Activated T-cell treated with anti-CD3 and anti-CD28 coated beads, Interleukin-2, amount 50 U/mL, for 1 hour (primary cell): ENCODE results near the gene LRIG2.
"Not testable (repeated sequence)": the region's sequence is repeated elsewhere in the genome, so short reads cannot be mapped to it uniquely, and the experiment has no call there.

Source experiments
- DNase-seq: peaks from one replicate; pipeline ENCODE4 v3.0.0-alpha.2; 2020

Gene LRIG2, protein sequence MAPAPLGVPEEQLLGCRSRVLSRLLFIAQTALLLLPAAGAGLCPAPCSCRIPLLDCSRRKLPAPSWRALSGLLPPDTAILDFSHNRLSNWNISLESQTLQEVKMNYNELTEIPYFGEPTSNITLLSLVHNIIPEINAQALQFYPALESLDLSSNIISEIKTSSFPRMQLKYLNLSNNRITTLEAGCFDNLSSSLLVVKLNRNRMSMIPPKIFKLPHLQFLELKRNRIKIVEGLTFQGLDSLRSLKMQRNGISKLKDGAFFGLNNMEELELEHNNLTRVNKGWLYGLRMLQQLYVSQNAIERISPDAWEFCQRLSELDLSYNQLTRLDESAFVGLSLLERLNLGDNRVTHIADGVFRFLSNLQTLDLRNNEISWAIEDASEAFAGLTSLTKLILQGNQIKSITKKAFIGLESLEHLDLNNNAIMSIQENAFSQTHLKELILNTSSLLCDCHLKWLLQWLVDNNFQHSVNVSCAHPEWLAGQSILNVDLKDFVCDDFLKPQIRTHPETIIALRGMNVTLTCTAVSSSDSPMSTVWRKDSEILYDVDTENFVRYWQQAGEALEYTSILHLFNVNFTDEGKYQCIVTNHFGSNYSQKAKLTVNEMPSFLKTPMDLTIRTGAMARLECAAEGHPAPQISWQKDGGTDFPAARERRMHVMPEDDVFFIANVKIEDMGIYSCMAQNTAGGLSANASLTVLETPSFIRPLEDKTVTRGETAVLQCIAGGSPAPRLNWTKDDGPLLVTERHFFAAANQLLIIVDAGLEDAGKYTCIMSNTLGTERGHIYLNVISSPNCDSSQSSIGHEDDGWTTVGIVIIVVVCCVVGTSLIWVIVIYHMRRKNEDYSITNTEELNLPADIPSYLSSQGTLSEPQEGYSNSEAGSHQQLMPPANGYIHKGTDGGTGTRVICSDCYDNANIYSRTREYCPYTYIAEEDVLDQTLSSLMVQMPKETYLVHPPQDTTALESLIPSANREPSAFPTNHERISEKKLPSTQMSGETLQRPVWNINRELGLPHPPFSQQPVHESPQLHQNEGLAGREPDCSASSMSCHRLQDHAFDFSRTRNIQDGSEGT

DNA sequence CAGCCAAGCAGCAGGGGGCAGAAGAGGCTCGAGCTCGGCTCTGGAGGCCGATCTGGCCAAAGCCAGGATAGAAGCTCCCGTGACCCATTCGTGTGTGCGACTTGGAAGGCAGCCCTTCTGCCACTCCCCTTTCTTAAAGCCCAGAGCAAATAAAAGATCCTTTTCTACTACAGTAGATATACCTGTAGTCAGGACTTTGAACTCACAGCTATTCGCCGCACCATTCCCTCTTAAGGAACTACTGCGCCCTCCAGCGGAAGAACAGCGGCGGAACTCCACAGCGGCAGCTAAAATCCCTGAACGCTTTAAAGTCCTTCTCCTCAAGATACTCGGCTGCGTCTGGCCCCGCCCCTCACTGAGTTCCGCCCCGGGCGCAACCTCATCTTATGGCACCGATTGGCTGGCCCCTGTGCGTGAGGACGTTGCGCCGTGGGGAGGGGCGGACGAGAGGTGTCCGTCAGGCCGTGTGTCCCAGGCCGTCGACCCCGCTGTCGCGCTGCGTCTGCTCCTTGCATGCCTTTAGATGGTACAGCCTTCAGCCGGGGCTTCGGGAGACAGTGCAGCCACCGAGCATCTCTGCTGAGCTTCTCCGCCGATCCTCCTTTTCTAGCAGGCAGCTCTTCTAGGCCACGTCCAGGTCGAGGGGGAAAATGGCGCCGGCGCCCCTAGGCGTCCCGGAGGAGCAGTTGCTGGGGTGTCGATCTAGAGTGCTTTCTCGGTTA, at the start of gene LRIG2:
TSS of gene LRIG2 (plus strand) at position 442 of the 722 bp plus-strand sequence. CDS start at position 651, 209 bp downstream.
- DNase-seq, result peak; percentile 97

DNA sequence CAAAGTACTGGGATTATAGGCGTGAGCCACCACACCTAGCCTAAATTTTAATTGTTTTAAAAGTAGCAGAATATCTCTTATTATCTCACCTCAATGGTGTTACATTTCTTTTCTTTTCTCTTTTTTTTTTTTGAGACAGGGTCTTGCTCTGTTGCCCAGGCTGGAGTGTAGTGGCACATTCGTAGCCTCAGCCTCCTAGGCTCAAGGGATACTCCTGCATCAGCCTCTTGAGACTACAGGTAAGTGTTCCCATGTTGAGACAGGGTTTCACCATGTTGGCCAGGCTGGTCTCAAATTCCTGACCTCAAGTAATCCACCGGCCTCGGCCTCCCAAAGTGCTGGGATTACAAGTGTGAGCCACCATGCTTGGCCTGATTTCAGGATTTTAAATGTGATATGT, 49.7 kb upstream of the LRIG2 start:
- DNase-seq, result not testable (repeated sequence)

DNA sequence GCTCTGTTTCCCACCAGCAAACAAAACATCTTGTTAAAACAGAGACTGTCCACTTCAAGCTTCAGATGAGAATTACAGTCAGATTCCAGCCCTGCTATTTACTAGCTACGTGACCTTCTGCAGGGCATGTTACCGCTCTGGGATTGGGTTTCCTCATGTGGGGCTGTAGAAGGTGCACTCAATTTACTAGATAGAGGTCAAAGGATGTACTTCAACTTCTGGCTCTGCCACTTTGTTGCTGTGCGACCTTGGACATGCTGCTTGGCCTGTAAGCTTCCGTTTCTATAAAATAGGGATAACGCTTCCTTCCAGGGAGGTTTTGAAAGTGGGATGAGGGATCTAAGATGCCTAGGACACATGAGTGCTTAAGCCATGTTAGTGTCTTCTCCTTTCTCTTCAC, 46.0 kb upstream of the LRIG2 start:
- no peak for DNase-seq

DNA sequence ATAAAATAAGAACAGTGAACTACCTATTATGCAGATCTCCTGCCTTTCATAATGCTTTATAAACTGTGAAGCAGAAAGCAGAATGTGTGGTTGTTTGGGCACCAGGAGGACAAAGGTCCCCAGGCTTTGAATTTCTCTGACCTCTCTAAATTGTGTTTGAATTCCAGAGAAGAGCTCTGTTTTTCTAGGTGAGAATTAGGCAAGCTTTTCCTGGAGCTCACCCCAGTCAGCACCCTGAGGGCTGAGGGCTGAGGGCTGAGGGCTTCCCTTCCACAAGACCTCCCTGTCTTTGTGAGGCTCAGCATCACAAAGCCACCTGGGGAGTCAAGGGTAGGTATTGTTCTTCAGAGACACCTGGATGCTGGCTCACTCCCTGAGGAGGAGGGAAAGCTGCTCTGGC, 45.5 kb upstream of the LRIG2 start:
- DNase-seq, result no peak

DNA sequence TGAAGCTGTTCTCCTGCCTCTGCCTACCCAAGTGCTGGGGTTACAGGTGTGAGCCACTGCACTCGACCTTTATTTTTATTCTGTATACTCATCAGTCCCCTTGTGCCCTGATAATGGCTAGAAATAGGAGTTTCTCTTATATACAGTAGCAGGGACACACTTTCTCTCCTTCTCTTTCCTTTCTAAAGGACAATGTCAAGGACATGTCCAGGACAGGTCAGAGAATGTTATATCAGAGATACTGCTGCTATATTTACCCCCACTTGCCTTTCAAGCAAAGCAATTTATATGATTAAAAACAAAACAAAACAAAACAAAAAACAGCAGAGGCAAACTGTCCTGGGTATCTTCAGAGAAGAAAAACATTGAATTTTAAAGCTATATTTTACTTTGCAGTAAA, 43.2 kb upstream of the LRIG2 start:
- DNase-seq, result no peak

DNA sequence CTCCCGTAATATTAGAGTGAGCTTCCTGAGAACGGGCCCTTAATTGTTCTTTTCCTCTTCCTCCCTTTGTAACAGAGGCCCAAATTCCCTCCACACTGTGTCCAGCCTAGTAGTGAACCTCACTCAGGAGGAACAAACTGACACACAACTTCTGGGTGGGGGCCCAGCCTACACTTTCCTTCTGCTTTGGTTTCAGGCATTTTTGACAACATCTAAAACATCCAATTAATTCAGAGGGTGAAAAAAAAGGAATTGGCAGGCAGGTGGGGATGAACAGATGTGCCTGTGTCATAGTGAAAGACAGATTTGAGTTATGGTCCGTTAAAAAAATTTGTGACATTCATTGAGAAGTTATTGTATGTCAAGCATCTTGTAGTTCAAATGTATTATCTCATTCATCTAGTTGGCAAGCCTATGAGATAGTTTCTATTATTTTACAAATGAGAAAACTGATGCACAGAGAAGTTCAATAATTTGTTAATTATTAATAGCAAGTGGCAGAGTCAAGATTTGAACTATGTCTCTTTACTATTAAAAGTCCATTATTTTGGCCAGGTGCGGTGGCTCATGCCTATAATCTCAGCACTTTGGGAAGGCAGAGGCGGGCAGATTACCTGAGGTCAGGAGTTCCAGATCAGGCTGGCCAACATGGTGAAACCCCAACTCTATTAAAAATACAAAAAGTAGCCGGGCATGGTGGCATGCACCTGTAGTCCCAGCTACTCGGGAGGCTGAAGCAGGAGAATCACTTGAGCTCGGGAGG, 41.6 kb upstream of the LRIG2 start:
- DNase-seq, result no peak

DNA sequence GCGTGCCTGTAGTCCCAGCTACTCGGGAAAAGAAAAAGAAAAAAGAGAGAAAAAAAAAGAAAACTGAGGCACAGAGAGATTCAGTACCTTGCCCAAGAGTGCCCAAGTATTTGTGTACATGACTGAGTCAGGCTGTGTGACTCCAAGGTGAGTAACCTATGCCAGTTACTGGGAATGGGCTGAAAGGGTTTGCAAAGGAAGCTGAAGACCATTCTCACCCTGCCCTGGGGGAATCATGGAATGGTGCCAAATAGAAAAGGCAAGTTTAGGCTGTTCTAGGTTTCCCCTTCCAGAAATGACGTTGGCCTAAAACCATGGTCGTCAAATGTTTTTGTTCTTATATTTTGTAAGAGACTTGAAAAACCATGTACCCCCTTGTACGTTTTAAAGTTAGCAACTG, 37.9 kb upstream of the LRIG2 start:
- DNase-seq, result no peak

DNA sequence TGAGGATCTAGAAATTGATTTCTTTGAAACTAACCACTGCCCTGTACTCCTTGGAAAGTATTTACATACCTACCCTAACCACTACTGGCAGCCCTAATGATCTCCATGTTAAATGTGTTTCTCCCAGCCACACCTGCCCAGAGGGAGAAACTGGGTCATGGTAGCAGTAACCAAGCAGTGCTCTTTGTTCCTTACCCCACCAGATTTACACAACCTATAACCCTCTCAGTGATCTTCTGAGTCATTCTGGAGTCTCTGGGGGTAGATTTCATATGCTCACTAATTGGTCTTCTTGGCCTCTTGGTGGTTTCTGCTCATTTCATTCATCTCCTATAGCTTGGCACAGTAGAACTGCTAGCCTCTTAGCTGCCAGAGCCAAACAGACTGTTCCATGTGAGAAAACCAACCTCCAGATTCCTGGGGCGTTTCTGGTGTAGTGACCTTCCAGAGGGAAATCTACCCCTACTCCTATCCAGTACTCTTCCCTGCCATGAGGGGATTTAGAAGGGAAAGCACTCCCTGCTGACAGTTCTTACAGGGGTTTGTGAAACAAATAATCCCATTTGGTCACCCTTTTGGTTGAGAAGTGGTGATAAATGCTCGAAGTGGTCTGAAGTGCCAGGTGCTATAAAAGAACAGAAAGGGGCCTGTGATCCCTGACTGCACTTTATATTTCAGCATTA, 36.2 kb upstream of the LRIG2 start:
- no peak for DNase-seq

DNA sequence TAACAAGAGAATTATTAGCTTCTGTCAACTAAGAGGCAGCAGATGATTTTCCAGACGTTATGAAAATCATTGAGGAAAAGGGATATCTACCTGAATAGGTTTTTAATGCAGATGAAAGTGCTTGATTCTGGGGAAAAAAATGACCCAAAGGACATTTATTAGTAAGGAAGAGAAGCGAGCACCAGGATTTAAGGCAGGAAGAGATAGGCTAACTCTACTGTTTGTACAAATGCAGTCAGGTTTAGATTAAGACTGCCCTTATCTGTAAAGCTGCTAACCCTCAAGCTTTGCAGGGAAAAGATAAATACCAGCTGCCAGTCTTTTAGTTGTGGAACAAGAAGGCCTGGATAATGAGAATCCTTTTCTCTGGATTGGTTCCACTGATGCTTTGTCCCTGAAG, 33.0 kb upstream of the LRIG2 start:
- DNase-seq, result no peak

DNA sequence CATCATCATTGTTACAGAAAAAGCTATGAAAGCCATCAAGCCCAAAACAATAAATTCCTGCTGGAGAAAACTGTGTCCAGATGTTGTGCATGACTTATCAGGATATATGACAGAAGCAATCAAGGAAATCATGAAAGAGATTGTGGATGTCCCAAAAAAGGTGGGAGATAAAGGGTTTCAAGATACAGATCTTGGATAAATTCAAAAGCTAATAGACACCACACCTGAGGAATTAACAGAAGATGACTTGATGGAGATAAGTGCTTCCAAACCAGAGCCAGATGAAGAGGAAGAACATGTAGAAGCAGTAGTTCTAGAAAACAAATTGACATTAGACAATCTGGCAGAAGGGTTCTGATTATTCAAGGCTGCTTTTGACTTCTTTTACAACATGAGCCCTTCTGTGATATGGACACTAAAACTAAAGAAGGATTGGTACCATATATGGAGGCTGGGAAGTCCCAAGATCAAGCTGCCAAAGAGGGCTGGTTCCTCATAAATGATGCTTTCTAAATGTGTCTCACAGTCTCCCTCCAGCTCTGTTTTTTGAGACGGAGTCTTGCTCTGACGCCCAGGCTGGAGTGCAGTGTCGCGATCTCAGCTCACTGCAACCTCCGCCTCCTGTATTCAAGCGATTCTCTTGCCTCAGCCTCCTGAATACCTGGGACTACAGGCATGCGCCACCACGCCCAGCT, 32.1 kb upstream of the LRIG2 start:
- no peak for DNase-seq

DNA sequence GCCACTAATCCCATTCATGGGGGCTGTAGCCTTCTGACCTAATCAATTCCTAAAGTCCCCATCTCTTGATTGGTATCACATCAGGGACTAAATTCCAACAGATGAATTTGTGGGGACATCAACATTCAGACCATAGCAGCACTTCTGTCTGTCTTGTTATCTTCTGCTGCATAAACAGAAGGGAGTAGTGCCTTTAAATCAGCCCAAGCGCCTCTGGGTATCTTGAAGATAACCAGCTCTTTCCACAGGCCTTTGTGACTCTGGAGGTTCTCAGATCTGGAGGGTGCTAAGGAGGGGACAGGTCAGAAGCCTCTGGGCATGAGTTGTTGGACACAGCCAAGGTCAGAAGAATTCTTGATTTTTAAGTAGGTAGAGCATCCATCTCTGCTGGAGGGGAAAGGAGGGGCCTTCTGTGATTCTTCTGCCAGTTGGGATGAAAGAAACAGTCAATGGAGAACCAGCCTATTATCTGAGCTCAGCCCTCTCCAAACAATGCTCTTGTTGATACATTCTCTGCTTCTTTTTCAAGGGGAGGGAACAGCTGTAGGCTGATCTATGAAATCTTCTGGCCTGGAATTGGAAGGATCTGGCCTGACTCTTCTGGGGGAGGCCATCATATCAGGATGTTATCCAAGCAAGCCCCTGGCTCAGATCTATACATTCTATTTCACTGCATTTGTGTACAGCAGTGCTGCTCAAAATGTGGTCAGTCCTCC, 31.3 kb upstream of the LRIG2 start:
- no peak for DNase-seq

DNA sequence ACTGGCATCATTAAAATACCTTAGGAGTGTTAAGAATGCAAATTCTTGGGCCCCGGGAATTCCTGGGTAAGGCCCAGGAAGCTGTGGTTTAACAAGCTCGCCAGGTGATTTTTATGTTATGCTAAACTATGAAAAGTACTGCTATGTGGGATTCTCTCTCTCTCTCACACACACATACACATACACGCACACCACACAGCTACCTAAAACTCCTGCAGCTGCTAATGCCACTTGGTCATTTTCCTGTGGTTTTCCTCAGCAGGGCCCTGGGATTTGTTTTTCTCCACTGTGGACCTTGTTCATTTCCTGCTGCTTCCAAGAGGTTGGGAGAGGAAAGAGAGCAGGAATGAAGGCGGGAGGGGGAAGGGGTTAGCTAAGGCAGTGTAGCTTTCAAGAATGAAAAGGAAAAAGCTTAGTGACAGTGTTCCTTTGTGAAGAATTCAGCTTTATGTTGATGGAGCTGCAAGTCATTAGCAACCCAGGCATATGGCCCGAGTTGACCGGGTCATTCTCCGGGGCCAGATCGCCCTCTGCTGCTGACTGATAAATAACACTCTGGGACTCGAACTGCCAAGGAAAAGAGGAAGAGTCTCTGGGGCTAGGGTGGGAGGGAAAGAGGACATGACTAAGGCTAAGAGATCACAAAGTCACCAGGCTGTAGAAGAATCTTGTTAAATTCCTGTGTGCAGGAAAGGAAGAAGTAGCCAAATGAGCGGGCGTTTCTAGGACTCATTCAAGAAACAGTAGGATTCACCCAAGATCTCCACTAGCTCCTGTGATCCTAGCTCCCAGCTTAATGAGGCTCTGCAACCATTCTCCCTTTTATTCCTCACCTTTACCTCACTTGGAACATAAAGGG, 30.5 kb upstream of the LRIG2 start:
- DNase-seq, result no peak

DNA sequence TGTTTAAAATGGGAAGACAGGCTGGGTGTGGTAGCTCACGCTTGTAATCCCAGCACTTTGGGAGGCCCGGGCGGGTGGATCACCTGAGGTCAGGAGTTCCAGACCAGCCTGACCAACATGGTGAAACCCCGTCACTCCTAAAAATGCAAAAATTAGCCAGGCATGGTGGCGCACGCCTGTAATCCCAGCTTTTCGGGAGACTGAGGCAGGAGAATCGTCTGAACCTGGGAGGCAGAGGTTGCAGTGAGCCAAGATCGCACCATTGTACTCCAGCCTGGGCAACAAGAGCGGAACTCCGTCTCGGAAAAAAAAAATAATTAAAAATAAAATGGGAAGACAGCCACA, 29.9 kb upstream of the LRIG2 start:
- not testable (repeated sequence) for DNase-seq

DNA sequence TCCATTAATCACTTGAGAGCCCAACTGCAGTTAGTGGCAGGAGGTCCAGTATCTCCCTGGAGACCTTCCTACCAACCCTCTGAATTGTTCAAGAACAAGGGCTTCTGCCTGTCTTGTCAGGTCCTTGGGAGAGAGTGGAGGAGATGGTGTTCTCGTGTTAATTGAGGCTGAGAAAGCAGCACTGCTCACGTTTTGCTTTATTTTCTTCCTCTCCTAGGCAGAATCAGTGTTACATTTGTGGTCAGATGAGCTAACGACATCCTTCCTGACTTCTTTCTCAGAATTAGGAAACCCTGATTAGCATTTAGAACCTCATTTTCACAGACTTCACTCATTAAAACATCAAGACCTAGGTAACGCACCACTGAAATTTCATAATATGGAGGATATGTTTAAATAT, 26.4 kb upstream of the LRIG2 start:
- DNase-seq, result no peak

DNA sequence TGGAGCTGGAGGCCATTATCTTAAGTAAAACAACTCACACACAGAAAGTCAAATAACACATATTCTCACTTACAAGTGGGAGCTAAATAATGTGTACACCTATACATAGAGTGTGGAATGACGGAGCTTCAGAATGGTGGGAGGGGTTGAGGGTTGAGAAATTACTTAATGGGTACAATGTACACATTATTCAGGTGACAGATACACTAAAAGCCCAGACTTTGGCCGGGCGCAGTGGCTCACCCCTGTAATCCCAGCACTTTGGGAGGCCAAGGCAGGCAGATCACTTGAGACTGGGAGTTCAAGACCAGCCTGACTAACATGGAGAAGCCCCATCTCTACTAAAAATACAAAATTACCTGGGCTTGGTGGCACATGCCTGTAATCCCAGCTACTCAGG, 24.9 kb upstream of the LRIG2 start:
- no peak for DNase-seq

DNA sequence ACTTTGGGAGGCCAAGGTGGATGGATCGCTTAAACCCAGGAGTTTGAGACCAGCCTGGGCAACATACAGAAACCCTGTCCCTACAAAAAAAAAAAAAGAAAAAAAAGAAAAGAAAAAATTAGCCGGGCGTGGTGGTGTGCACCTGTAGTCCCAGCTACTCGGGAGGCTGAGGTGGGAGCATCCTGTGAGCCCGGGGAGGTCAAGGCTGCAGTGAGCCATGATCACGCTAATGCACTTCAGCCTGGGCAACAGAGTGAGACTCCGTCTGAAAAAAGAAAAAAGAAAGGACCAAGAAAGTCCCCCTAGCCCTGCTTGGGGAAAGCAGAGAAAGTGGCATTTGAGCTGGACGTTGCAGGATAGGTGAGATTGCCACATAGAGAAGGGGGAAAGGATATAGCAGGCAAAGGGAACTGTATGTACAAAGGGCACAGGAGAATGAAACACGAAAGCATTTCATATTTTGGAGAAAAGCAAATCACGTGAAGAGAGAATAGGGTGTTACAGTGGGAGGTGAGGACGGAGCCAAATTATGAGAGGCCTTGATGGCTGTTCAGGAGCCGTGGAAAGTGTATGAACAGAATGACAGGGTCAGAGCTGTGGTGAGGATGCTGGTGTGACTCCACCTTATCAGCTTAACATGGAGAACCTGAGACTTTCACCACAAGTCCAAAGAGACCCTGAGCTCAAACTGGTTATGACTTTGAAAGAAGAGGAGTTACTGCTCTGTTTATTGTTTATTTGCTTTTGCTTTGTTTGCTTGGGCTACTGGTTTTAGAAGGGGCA, 19.5 kb upstream of the LRIG2 start:
- DNase-seq, result no peak

DNA sequence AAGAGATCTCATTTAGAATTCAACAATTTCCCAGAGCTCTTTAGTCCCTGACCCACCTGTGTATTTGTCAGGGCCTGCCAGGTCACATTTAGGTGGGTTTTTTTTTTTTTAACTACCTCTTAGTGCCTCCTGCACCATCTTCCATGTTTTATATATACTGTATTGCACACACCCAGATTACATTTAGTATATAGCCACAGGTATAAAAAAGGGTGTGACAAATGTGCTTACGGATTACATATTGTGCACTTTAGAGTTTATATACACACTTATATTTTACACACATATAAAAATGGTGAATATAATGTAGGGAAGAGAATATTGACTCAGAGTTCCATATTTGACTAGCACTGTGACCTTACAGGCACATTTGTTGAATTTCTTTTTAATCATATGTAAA, 17.4 kb upstream of the LRIG2 start:
- DNase-seq, result no peak

DNA sequence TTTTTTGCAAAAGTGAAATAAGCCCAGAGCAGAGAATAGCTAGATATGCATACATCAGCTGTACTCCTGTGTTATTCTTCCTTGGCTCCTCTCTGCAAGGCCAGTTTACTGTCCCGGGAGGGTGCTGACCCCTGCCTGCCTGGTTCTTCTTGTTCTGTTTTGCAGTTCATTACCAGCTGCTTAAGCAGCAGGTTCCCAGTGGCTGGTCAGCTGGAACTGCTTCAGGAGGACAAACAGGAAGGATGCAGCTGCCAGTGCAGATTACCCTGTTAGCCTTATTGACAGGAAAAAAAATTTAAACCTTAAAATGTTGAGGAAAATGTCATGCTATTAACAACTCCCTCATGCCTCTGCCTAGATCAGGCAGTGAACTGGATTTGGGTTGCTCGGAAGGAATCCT, 16.0 kb upstream of the LRIG2 start:
- no peak for DNase-seq
